GF-D8 (cell line): ENCODE data around the gene ACTN1.
A peak's percentile ranks its signal among the peaks of the same experiment; 100 is the strongest.
"Not testable (repeated sequence)": the region's sequence is repeated elsewhere in the genome, so short reads cannot be mapped to it uniquely, and the experiment has no call there.

Experiments used
- DNase-seq: peaks from one replicate; lab custom pipeline; 2025; lab: John Stamatoyannopoulos, UW

The ACTN1 gene

DNA sequence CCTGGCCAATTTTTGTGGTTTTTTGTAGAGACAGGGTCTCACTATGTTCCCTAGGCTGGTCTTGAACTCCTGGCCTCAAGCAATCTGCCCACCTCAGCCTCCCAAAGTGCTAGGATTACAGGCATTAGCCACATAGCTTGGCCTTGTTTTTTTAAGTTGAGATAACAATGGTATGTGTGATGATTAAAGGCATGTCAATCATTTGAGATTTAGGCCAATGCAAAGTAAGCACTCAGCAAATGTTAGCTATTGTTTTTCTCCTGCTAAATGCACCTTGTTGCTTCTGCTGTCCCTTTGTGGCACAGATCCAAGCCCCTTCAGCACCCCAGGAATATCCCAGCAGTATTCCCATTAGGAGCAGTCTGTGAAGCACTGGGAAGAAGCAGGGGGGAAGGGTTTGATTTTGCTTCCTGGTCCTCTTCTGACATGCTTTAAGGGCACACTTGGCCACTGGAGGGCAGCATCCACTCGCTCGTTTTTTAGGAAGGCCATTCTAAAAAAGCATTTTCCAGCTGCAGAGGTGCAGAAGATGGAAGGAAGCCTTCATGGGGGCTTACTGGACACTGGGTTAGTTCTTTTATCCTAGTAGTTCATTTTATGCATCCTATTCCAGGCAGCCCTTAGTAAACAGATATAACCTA is 116.0 kb downstream of the ACTN1 start:
- DNase-seq = peak; percentile 4

DNA sequence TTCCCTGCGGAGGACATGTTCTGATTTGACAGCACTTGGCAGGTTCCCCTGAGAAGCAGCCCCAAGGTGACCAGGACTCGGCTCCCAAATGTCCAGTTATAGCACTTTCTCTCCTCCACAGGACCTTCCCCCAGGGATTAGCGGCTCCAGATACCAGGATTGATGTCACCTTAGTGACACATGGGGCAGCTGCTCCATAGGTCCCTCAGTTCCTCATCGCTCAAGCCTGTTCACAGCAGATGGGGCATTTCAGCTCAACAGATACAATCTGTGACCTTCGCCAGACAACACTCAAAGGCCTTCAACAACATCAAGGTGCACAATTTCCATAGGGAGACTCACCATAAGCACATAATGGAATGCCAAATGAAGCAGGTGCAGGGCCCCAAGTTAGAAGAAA is 118.3 kb downstream of the ACTN1 start:
- DNase-seq = no peak

DNA sequence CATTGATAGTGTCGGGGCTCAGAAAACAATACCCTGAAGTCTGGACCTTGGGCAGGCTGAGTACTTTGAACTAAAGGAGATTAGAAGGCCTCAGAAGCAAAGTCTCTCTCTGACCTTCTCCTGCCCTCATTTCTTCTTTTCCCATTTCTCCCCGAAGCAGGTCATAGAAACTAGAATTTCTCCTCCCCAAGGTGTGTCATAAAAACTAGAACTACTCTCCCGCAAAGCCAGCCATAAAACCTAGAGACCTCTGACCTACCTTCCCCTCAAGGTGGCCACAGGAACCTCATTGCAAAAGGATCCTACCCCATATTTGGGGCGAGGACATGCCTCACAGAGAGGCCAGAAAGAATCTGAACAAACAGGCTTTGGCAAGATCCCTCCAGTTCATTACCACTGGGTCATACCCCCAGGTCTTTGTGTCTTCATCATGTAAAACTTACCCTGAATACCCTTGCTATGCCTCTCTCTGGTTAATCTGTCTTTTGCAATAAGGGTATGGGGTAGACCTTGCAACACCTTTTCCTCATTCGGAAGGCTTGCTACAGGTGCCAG is 121.5 kb downstream of the ACTN1 start:
- DNase-seq = no peak

DNA sequence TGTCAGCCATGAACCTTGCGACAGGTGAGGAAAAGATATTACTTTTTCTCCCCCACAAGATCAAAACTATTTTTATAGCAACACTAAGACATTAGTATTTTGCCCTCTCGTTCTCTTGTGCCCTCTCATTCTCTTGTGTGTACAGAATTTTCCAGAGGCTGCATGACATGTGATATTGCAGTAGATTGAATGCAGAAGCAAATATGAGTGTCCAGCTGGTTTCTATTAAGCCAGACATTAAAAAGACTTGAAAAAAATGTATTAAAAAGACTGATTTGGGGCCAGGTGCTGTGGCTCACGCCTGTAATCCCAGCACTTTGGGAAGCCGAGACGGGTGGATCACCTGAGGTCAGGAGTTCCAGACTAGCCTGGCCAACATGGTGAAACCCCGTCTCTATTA is 122.5 kb downstream of the ACTN1 start:
- no peak for DNase-seq

DNA sequence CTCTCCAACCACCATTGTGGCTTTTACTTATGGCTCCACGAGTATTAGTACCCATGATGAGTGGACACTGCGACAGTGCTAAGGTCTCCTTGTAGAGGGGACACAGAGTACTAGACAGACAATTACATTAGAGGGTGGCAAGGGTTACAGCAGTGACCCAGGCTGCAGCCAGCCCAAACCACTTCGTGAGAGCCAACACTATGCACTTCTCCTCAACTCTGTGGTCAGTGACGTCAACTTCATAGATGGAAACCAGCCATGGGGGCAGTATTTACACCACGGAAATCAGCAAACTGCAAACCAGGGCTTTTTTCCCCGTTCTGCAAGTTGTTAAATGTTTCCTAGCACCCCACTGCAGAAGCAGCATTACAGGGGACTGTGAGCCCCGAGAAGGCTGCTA is 124.7 kb downstream of the ACTN1 start:
- DNase-seq = no peak

DNA sequence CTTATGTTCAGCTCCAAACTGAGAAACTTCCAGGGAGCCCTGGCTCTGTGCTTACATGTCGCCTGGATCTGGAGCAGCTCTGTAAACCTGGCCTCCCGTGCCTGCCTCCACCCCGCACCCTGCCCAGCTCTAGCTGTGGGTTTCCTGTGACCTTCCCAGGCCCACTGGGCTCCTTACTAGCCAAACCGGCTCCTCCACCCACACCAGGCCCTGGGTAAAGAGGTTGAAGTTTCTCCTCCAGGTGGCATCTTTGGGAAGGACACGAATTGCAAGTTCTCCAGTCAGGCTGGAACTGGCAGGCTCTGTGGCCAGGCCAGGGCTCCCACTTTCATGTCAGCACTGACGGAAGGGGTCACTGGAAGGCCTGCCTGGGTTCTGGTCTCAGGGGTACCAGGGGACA is 125.4 kb downstream of the ACTN1 start:
- no peak for DNase-seq

DNA sequence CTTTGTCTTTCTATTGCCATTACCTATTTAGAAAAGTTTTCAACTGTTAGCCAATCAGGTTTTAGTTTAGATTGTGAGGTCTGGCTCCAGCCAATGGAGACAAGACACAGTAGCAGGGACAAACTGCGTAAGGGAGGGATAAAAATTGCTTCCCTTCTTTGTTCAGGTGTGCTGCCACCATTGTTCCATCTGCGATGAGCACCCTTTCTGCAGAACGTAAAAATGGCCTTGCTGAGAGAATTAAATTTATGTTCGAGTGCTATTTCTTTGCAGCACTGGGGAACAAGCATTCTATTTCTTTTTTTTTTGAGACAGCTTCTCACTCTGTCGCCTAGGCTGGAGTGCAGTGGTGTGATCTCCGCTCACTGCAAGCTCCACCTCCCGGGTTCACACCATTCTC is 126.6 kb downstream of the ACTN1 start:
- not testable (repeated sequence) for DNase-seq

DNA sequence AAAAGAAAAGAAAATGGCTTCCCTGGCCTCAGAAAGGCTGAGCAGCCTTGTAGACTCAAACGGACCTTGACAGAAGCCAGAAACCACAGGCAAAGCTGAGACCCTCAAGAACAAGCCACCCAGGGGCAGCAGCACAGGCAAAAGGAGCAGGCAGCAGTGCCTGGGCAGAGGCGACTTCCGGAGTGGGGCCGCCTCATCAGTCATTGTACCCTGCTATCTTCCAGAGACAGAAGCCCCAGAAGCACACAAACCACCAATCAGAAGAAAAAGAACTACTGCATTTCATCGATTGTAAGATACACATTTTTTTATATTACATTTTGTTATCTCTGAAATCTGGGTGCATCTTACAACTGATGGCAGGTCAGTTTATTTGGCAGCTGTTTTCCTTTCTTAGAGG is 128.0 kb downstream of the ACTN1 start:
- no peak for DNase-seq

DNA sequence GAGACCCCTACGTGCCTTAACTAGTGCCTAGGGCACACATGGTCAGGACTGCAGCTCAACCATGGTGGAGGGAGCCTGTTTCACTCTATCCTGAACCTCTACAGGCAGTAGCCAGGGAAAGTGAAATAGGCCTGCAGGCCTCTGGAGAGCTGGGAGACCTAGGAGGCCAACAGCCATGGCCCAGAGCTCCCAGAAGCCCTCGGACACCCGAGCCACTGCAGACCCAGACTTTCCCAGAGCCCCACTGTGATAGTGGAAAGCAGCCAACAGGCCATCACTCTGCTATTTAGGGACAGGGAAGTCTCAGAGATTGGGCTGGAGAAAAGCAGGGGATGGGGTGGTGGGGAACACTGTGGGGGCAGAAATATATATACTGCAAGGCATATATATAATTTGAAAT is 129.7 kb downstream of the ACTN1 start:
- no peak for DNase-seq

DNA sequence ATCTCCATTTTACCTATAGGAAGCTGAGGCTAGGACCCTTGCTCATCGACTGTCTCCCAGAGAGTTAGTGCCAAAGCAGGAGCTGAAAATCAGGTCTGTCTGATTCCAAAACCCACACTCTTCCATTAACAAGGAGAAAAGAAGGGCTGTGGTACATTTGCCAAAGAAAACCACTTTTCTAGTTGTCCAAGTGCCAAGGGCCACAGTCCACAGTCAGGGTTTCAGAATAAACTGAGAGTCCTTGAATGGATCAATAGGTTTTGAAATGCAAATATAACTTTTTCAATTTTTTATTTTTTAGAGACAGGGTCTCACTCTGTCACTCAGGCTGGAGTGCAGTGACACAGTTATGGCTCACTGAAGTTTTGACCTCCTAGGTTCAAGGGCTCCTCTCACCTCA is 130.8 kb downstream of the ACTN1 start:
- DNase-seq = no peak

DNA sequence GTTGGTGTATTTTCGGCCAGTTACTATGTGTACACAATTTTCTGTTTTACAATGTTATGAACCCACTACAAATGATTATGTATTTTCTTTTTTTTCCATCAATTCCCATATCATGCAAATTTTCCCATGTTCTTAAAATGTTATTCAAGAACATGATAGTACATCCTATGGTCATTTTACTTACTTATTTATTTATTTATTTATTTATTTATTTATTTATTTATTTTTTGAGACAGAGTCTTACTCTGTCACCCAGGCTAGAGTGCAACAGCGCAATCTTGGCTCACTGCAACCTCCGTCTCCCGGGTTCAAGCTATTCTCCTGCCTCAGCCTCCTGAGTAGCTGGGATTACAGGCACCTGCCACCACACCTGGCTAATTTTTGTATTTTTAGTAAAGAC is 131.5 kb downstream of the ACTN1 start:
- not testable (repeated sequence) for DNase-seq

DNA sequence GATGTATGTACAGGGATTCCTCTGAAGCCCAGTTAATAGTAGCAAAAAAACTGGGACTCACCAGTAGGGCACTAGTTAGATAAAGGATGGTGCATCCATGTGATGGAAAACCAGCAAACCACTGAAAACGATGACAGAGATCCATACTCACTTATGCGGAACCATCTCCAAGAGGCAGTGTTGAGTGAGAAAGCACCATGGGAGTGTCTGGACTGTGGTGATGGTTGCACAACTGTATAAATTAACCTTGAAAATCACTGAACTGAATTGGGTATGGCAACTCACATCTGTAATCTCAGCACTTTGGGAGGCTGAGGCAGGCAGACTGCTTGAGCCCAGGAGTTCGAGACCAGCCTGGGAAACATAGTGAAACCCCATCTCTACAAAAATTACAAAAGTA is 132.6 kb downstream of the ACTN1 start:
- no peak for DNase-seq

DNA sequence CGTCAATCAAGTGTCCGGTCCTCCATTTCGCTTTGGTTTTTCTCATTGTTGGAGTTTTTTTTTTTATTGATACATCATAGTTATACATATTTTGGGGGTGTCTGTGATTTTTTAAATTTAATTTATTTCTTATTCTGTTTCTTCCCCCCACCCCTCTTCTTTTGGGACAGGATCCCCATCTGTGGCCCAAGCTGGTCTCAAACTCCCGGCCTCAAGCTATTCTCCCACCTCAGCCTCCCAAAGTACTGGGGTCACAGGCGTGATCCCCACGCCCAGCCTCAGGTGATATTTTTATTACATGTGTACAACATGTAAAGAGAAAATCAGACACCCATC is 134.9 kb downstream of the ACTN1 start:
- DNase-seq = no peak

DNA sequence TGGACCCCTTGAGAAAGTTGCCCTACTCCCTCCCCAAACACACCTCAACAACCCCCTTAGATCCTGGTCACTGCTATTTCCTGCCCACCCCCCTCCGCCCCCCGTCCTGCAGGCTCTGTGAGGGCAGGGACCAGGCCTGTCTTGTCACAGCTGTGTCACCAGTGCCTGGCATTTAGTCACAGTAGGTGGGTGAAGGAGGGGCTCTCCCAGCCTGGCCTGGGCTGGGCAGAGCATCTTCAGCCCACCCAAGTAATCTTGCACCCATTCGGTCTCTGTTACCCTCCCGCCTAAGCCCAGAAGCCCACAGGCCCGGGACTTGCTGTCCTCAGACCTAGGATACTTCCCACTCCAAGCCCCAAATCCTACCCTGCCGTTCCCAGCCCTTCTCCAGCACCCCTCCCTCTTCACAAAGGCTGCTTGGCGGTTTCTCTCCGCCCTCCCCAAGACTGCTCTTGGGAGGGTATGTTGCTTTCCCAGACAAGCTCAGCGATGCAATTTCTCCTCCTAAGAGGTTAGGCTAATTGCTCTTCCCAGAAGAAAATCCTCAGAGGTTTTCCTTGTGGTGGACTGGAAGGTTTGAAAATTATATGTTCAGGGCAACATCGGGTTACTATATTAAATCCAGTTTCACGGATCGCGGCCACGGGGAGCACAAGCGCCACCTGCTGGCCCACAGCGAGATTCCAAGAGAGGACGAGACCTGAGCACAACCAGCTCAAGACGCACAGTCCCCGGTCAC is 135.5 kb downstream of the ACTN1 start:
- no peak for DNase-seq

DNA sequence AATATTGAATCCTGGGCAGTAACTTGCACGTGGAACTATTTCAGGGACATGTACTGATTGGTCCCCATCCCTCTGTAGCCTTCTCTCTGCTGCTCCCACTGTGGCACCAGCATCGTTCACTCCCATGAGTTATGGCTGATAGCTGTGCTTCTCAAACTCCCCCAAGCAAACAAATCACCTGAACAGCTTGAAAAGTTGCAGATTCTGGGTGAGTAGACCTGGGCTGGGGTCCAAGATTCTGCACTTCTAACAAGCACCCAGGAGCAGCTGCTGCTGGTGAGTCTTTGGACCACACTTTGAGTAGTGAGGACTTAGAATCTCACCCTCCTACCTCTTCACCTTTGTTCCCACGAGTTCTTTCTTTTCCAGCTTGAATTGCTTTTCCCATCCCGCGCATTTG is 136.8 kb downstream of the ACTN1 start:
- DNase-seq = no peak

DNA sequence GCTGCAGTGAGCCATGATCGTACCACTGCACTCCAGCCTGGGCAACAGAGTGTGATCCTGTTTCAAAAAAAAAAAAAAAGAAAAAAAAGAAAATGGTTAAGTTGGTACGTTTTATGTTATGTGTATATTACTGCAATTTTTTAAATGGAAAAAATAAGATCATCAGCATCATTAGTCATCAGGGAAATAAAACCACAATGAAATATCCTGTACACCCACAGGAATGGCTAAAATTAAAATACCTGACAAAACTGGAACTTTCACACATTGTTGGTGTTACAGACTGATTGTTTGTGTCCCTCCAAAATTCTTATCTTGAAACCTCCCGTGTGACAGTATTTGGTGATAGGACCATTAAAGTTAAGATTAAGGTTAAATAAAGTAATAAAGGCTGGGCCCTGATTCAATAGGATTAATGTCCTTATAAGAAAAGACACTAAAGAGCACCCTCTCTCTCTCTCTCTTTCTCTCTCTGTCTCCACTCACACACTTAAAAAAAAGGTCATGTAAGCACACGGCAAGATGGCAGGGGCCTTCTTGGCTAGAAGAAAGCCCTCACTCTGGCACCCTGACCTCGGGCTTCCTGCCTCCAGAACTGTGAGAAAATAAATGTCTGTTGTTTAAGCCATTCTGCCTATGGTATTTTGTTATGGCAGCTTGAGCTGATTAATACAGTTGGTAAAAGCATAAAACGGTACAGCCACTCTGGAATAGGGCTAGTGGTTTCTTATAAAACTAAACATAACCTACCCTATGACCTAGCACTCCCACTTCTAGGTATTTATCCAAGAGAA is 137.9 kb downstream of the ACTN1 start:
- DNase-seq = no peak

DNA sequence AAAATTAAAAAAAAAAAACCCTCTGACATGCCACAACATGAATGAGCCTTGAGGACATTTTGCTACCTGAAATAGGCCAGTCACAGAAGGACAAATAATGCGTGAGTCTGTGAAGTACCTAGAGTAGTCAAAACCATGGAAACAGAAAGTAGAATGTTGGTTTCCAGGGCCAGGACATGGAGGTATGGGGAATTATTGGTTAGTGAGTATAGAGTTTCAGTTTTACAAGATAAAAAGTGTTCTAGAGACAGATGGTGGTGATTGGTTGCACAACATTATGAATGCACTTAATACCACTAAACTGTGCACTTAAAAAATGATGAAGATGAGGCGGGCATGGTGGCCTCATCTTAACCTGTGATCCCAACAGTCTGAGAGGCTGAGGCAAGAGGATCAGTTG is 138.6 kb downstream of the ACTN1 start:
- no peak for DNase-seq

DNA sequence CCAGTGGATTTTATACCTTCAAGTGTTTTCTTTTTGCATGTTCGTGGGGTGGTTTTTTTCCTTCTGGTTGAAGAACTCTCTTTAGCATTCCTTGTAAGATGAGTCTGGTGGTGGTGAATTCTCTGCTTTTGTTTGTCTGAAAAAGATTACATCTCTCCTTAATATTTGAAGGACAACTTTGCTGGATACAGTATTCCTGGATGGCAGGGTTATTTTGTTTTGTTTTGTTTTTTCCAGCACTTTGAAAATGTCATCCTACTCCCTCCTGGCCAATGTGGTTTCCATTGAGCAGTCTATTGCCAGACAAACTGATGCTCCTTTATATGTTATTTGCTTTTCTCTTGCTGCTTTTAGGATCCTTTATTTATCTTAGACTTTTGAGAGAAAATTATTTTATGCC is 143.0 kb downstream of the ACTN1 start:
- no peak for DNase-seq

DNA sequence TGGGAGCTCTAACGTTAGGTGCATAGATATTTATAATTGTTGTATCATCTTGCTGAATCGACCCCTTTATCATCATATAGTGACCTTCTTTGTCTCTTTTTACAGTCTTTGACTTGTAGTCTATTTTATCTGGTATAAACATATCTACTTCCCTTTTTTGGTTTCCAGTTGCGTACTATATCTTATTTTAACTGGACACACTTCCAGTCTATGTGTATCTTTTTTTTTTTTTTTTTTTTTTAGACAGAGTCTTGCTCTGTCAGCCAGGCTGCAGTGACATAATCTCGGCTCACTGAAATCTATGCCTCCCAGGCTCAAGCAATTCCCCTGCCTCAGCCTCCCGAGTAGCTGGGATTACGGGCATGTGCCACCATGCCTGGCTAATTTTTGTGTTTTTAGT is 144.3 kb downstream of the ACTN1 start:
- DNase-seq = no peak

DNA sequence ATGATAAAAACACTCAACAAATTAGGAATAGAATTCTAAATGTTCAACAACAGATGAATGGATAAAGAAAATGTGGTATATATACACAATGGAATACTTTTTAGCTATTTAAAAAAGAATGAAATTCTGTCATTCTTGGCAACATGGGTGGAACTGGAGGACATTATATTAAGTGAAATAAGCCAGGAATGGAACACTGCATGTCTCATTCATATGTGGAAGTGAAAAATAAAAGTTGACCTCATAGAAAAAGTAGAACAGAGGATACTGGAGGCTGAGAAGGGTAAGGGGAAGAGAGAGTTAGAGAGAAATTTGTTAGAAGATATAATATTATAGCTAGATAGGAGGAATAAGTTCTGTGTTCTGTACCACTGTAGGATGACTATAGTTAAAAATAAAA is 150.4 kb downstream of the ACTN1 start:
- DNase-seq = no peak

DNA sequence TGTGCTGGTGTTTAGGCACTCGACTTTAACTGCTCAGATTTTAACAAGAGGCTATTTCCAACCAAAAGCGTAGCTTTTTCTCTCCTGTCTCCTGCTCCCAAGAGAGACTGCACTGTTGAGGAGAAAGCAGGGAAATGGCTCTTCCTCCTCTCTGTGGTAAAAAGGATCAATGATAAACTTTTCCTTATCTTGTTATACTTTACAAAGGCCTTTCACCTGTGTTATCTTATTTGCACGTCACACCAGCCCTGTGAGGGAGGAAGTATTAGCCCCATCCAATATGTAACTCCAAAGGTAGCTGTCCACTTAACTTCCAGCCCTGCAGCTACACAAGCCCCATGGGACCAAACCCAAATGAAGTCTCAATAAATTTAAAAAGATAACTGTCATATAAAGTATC is 153.4 kb downstream of the ACTN1 start:
- no peak for DNase-seq

DNA sequence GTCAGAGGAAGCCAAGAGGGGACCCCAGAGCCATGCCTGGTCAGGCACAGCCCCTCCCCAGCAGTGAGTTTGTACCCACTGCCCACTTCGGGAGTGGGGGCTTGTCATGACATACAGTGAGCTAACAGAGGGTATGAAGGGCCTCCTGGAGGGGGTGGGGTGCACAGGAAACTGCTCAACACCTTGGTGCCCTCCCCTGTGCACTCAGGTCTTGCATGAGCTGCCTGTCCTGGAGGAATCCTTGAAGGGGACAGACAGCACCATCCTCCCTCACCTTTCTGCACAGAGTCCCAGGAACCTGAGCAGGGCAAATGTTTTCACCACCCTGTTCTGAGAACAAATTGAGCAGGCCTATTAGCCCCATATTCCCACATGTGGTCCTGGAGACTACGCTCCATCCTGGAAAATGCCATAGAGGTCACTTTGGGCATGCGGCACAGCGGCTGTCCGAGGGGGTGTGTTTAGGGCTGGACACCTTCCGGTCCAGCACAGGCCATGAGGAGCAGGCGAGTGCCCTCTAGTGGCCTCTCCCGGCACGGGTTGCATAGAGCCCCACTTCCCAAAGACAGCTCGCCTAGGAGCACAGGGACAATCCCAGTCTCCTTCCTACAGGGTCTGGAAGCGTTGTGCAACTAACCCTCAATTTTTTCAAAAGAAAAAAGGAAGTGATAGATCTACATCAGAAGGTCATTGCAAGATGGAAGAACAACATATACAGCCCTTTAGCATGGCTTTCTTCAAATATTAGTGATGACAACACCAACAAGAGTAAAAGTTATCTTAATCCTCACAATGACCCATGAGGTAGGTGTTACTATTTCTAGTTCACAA is 154.4 kb downstream of the ACTN1 start:
- no peak for DNase-seq
